GM13977 (cell line): ENCODE data around the gene AMBN.

Experiments used
- DNase-seq: peaks from one replicate; pipeline ENCODE4 v3.0.0; 2012; ENCODE audit warnings: low spot score
- CTCF ChIP-seq: IDR thresholded peaks from 2 replicates; pipeline ENCODE4 v1.5.1; 2012; ENCODE audit warnings: mild to moderate bottlenecking, control low read depth; ENCODE audit not compliant: insufficient read depth; ENCODE audit errors: extremely low read depth, missing control alignments
- in situ Hi-C: fragments of 300-500 bp; cut with MboI; formaldehyde crosslinking; loops from one replicate; pipeline ENCODE4 v1.12.0; 2022; ENCODE audit warnings: low sequenced_read_pairs, low pct_unique_long_range_greater_than_20kb, mixed read lengths, inconsistent platforms; ENCODE audit not compliant: unreplicated experiment

Gene AMBN

GRCh38 chr4:70654605-70655011 lies 62.6 kb downstream of the AMBN start:
- no peak for TF ChIP-seq CTCF
- in situ Hi-C loops, result no loop called here

More at GRCh38 chr4:70654605-70655011, 62.6 kb downstream of the AMBN start:
- DNase-seq, result no peak
